DOHH2 (cell line): ENCODE data around the gene SLC1A2.

Experiments
- EZH2phosphoT487 ChIP-seq: fragments of 200-600 bp; sonication (generic); IDR thresholded peaks from 2 replicates; pipeline ENCODE4 v1.6.1; 2017; ENCODE audit warnings: borderline replicate concordance, mild to moderate bottlenecking, antibody characterized with exemption, low read length, moderate library complexity, mixed read lengths
- TF ChIP-seq, protein P1 (sequence below): fragments of 200-600 bp; sonication (generic); IDR thresholded peaks from one replicate; pipeline ENCODE4 v1.5.1; 2014; ENCODE audit warnings: antibody characterized with exemption, mild to moderate bottlenecking, low read depth, low read length; ENCODE audit not compliant: poor library complexity, severe bottlenecking

DNA sequence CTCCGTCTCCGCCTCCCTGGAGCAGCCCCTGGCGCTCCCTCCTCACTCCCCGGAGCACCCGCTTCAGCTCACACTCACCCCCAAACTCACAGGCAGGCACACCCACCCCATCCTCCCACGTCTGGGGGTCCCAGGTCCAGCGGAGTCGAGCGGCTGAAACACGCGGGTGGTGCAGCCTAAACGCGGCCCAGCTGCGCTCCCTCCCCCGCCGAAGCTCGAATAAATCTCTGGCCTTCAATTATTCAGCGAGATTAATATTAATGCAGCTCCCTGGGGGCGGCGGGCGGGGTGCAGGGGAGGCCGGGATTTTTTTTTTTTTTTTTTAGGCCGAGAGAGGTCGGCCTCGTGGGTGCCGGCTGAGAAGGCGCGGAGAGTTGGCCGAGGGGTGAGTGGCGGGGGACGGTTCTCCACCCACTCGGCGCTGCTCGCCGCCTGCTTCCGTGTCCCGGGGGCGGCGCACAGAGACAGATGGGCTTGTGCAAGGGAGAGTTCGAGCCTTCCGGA, 524 bp upstream of the SLC1A2 start:
- TF ChIP-seq, protein P1, sequence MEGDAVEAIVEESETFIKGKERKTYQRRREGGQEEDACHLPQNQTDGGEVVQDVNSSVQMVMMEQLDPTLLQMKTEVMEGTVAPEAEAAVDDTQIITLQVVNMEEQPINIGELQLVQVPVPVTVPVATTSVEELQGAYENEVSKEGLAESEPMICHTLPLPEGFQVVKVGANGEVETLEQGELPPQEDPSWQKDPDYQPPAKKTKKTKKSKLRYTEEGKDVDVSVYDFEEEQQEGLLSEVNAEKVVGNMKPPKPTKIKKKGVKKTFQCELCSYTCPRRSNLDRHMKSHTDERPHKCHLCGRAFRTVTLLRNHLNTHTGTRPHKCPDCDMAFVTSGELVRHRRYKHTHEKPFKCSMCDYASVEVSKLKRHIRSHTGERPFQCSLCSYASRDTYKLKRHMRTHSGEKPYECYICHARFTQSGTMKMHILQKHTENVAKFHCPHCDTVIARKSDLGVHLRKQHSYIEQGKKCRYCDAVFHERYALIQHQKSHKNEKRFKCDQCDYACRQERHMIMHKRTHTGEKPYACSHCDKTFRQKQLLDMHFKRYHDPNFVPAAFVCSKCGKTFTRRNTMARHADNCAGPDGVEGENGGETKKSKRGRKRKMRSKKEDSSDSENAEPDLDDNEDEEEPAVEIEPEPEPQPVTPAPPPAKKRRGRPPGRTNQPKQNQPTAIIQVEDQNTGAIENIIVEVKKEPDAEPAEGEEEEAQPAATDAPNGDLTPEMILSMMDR, result no peak
- no peak for TF ChIP-seq EZH2phosphoT487
